Rectal smooth muscle tissue (tissue), 1 donor: ENCODE measurements around the gene LZTFL1.
A peak's percentile ranks its signal among the peaks of the same experiment; 100 is the strongest.

Experiments
- H3K27ac ChIP-seq: one replicate; pipeline ENCODE4 v1.7.0; 2013; ENCODE audit warnings: low read depth, low read length, inconsistent platforms
- H3K27me3 ChIP-seq: one replicate; pipeline ENCODE4 v1.7.0; 2013; ENCODE audit warnings: low read length; ENCODE audit not compliant: control insufficient read depth, insufficient read depth
- H3K36me3 ChIP-seq: one replicate; pipeline ENCODE4 v1.7.0; 2013; ENCODE audit warnings: low read length; ENCODE audit not compliant: control insufficient read depth, insufficient read depth
- H3K4me1 ChIP-seq: one replicate; pipeline ENCODE4 v1.7.0; 2013; ENCODE audit warnings: low read length; ENCODE audit not compliant: control insufficient read depth, insufficient read depth
- H3K4me3 ChIP-seq: one replicate; pipeline ENCODE4 v1.7.0; 2013; ENCODE audit warnings: low read length
- H3K9ac ChIP-seq: one replicate; pipeline ENCODE4 v1.7.0; 2013; ENCODE audit warnings: low read length

LZTFL1 gene

GRCh38 chr3:45821127-45821526, 20.8 kb downstream of the LZTFL1 start:
- no peak overlapping the region for H3K27ac ChIP-seq
- H3K36me3 ChIP-seq = no peaks in the 10 kb centered on the region
- no peak overlapping the region for H3K4me3 ChIP-seq
- H3K9ac ChIP-seq = no peak overlapping the region
- H3K4me1 ChIP-seq = peaks cover 4% of the 10 kb centered on the region
- no peaks in the 10 kb centered on the region for H3K27me3 ChIP-seq

GRCh38 chr3:45819543-45819942, 22.4 kb downstream of the LZTFL1 start:
- Histone ChIP-seq H3K9ac (no peak overlapping the region), H3K27me3 (no peaks in the 10 kb centered on the region), H3K4me1 (peaks cover 4% of the 10 kb centered on the region), H3K36me3 (no peaks in the 10 kb centered on the region), H3K4me3 (no peak overlapping the region), H3K27ac (no peak overlapping the region)

GRCh38 chr3:45817831-45818522, 23.9 kb downstream of the LZTFL1 start:
- Histone ChIP-seq H3K9ac (no peak overlapping the region), H3K36me3 (no peaks in the 10 kb centered on the region), H3K4me1 (peaks cover 4% of the 10 kb centered on the region), H3K4me3 (no peak overlapping the region), H3K27me3 (no peaks in the 10 kb centered on the region), H3K27ac (peak overlapping the region; percentile 42)

GRCh38 chr3:45816544-45816943, 25.4 kb downstream of the LZTFL1 start:
- Histone ChIP-seq H3K9ac (no peak overlapping the region), H3K36me3 (no peaks in the 10 kb centered on the region), H3K4me3 (no peak overlapping the region), H3K27me3 (no peaks in the 10 kb centered on the region), H3K27ac (no peak overlapping the region), H3K4me1 (peaks cover 4% of the 10 kb centered on the region)

- H3K4me1 ChIP-seq = peaks cover 4% of the 10 kb centered on the region
- no peak overlapping the region for H3K9ac ChIP-seq
These were observed 27.6 kb downstream of the LZTFL1 start for GRCh38 chr3:45814322-45814721.

GRCh38 chr3:45807681-45808540, 34.0 kb downstream of the LZTFL1 start:
- Histone ChIP-seq H3K27me3 (no peaks in the 10 kb centered on the region), H3K4me3 (no peak overlapping the region), H3K9ac (no peak overlapping the region), H3K27ac (no peak overlapping the region), H3K4me1 (no peaks in the 10 kb centered on the region), H3K36me3 (no peaks in the 10 kb centered on the region)

More at GRCh38 chr3:45814322-45814721, 27.6 kb downstream of the LZTFL1 start:
- Histone ChIP-seq H3K27ac (no peak overlapping the region), H3K27me3 (no peaks in the 10 kb centered on the region), H3K4me3 (no peak overlapping the region), H3K36me3 (no peaks in the 10 kb centered on the region)

GRCh38 chr3:45807133-45807532, 34.8 kb downstream of the LZTFL1 start:
- H3K27me3 ChIP-seq = no peaks in the 10 kb centered on the region
- H3K27ac ChIP-seq = no peak overlapping the region
- no peaks in the 10 kb centered on the region for H3K36me3 ChIP-seq
- no peak overlapping the region for H3K4me3 ChIP-seq
- H3K9ac ChIP-seq = no peak overlapping the region
- no peaks in the 10 kb centered on the region for H3K4me1 ChIP-seq

GRCh38 chr3:45806072-45806471, 35.8 kb downstream of the LZTFL1 start:
- Histone ChIP-seq H3K27me3 (no peaks in the 10 kb centered on the region), H3K4me1 (no peaks in the 10 kb centered on the region), H3K9ac (no peak overlapping the region), H3K36me3 (no peaks in the 10 kb centered on the region), H3K4me3 (no peak overlapping the region), H3K27ac (no peak overlapping the region)

- H3K27ac ChIP-seq = no peak overlapping the region
- no peak overlapping the region for H3K9ac ChIP-seq
- H3K4me3 ChIP-seq = no peak overlapping the region
- no peaks in the 10 kb centered on the region for H3K4me1 ChIP-seq
- no peaks in the 10 kb centered on the region for H3K27me3 ChIP-seq
- no peaks in the 10 kb centered on the region for H3K36me3 ChIP-seq
These were observed 38.5 kb downstream of the LZTFL1 start for GRCh38 chr3:45803252-45803935.

GRCh38 chr3:45802146-45802545, 39.8 kb downstream of the LZTFL1 start:
- Histone ChIP-seq H3K36me3 (no peaks in the 10 kb centered on the region), H3K27me3 (no peaks in the 10 kb centered on the region), H3K9ac (no peak overlapping the region), H3K4me1 (no peaks in the 10 kb centered on the region), H3K27ac (no peak overlapping the region), H3K4me3 (no peak overlapping the region)

- no peak overlapping the region for H3K27ac ChIP-seq
- H3K4me1 ChIP-seq = no peaks in the 10 kb centered on the region
- H3K9ac ChIP-seq = no peak overlapping the region
- H3K27me3 ChIP-seq = peaks cover 14% of the 10 kb centered on the region
- H3K4me3 ChIP-seq = no peak overlapping the region
- H3K36me3 ChIP-seq = no peaks in the 10 kb centered on the region
These were observed 41.3 kb downstream of the LZTFL1 start for GRCh38 chr3:45800611-45801010.

- no peaks in the 10 kb centered on the region for H3K36me3 ChIP-seq
These were observed 42.3 kb downstream of the LZTFL1 start for GRCh38 chr3:45799586-45799985.

More at GRCh38 chr3:45799586-45799985, 42.3 kb downstream of the LZTFL1 start:
- Histone ChIP-seq H3K4me3 (no peak overlapping the region), H3K27ac (no peak overlapping the region), H3K9ac (no peak overlapping the region), H3K27me3 (peaks cover 14% of the 10 kb centered on the region), H3K4me1 (no peaks in the 10 kb centered on the region)
